Ishikawa (cell line): ENCODE results near the gene EVI2A.

Experiments used
- CEBPB ChIP-seq: IDR thresholded peaks from 2 replicates; pipeline ENCODE4 v1.6.1; 2012
- CREB1 ChIP-seq: IDR thresholded peaks from 2 replicates; pipeline ENCODE4 v1.6.1; 2012; ENCODE audit warnings: low read depth
- EGR1 ChIP-seq: IDR thresholded peaks from 2 replicates; pipeline ENCODE4 v1.6.1; 2012
- MAX ChIP-seq: IDR thresholded peaks from 2 replicates; pipeline ENCODE4 v1.6.1; 2012
- NFIC ChIP-seq: IDR thresholded peaks from 2 replicates; pipeline ENCODE4 v1.6.1; 2012
- RAD21 ChIP-seq: IDR thresholded peaks from 2 replicates; pipeline ENCODE4 v1.6.1; 2012; ENCODE audit warnings: low read depth
- TAF1 ChIP-seq: IDR thresholded peaks from 2 replicates; pipeline ENCODE4 v1.6.1; 2012; ENCODE audit warnings: low read depth, mild to moderate bottlenecking
- TEAD4 ChIP-seq: IDR thresholded peaks from 2 replicates; pipeline ENCODE4 v1.6.1; 2012
- ZBTB7A ChIP-seq: IDR thresholded peaks from 2 replicates; pipeline ENCODE4 v1.6.1; 2012; ENCODE audit warnings: low read depth
- TF ChIP-seq, protein P1 (sequence below): IDR thresholded peaks from 2 replicates; pipeline ENCODE4 v1.6.1; 2012; ENCODE audit warnings: low read depth, mild to moderate bottlenecking

DNA sequence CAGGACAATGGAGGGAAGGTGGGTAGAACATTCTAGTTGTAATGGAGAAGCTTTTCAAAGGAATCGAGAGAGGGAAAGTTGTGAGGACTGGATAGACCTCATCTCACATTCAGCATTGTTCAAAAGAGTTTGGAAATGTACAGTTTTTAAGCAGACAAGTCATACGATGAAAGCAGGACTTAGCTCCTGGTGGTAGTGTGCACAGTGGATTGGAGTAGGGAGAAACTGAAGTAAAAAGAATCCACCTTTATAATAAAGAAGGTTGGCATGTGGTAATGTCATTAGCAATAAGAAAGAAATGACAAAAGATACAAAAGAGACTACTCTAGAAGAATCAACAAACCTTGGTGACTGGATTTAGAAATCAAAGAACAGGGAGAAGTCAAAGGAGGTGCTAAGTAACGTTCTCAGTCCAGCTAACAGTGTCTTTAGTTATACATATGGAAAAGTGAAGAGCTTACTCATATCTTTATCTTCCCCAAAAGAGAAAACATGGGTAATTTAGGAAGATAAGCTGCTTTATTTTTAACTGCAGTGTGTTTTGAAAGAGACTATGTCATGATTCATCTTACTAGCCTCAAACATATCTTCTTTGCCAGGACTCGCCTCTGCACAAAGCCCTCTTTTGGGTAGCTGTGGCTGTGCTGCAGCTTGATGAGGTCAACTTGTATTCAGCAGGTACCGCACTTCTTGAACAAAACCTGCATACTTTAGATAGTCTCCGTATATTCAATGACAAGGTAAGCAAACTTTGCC, 18.7 kb upstream of the EVI2A start:
- TF ChIP-seq TEAD4, result no peak
- no peak for TF ChIP-seq ZBTB7A
- TF ChIP-seq CEBPB, result no peak
- TF ChIP-seq RAD21, result no peak
- TF ChIP-seq, protein P1, sequence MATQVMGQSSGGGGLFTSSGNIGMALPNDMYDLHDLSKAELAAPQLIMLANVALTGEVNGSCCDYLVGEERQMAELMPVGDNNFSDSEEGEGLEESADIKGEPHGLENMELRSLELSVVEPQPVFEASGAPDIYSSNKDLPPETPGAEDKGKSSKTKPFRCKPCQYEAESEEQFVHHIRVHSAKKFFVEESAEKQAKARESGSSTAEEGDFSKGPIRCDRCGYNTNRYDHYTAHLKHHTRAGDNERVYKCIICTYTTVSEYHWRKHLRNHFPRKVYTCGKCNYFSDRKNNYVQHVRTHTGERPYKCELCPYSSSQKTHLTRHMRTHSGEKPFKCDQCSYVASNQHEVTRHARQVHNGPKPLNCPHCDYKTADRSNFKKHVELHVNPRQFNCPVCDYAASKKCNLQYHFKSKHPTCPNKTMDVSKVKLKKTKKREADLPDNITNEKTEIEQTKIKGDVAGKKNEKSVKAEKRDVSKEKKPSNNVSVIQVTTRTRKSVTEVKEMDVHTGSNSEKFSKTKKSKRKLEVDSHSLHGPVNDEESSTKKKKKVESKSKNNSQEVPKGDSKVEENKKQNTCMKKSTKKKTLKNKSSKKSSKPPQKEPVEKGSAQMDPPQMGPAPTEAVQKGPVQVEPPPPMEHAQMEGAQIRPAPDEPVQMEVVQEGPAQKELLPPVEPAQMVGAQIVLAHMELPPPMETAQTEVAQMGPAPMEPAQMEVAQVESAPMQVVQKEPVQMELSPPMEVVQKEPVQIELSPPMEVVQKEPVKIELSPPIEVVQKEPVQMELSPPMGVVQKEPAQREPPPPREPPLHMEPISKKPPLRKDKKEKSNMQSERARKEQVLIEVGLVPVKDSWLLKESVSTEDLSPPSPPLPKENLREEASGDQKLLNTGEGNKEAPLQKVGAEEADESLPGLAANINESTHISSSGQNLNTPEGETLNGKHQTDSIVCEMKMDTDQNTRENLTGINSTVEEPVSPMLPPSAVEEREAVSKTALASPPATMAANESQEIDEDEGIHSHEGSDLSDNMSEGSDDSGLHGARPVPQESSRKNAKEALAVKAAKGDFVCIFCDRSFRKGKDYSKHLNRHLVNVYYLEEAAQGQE, result no peak
- no peak for TF ChIP-seq TAF1
- TF ChIP-seq CREB1, result no peak
- TF ChIP-seq EGR1, result no peak
- no peak for TF ChIP-seq NFIC
- TF ChIP-seq MAX, result no peak
